ENCODE data around the gene ERC2.

ERC2 gene

GRCh38 chr3:55870594-55870993 is 597.7 kb downstream of the ERC2 start:
- no peaks in the 10 kb centered on the region for H3K36me3 ChIP-seq (ENCODE audit: control insufficient read depth, low read depth, low read length)

DNA sequence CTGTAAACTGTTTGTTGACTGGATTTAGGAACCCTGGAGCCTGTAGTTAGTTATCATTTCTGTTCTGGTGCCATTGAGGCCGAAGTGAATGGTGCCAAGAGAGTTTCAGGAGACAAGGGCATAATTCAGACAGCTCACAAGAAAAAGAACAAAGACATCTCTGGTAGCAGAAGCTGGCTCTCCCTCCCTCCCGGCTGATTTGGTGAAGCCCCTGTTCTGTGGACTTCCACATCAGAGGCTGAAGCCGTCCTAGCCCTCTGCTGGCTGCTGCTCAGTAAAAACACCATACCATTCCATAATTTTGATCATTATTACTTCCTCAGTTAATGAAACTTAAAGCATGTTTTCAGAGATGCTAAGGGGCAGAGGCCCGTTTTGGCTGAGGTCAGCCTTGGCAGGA is 599.9 kb downstream of the ERC2 start:
- Histone ChIP-seq H3K36me3 (ENCODE audit: control insufficient read depth, low read depth, low read length) (no peaks in the 10 kb centered on the region), H3K9ac (ENCODE audit: low read length) (no peak overlapping the region)

More at GRCh38 chr3:55870594-55870993, 597.7 kb downstream of the ERC2 start:
- Histone ChIP-seq H3K4me1 (ENCODE audit: control insufficient read depth, low read depth, low read length) (no peaks in the 10 kb centered on the region), H3K9ac (ENCODE audit: low read length) (no peak overlapping the region), H3K27ac (ENCODE audit: low read length) (no peak overlapping the region), H3K27me3 (ENCODE audit: control insufficient read depth, insufficient read depth, low read length) (no peaks in the 10 kb centered on the region), H3K4me3 (ENCODE audit: low read length) (no peak overlapping the region), H3K9me3 (ENCODE audit: control insufficient read depth, low read depth, low read length) (no peaks in the 10 kb centered on the region)

GRCh38 chr3:55863028-55863427 is 605.2 kb downstream of the ERC2 start:
- Histone ChIP-seq H3K9ac (ENCODE audit: low read length) (no peak overlapping the region), H3K36me3 (ENCODE audit: control insufficient read depth, low read depth, low read length) (no peaks in the 10 kb centered on the region), H3K4me1 (ENCODE audit: control insufficient read depth, low read depth, low read length) (peaks cover 12% of the 10 kb centered on the region), H3K27me3 (ENCODE audit: control insufficient read depth, insufficient read depth, low read length) (no peaks in the 10 kb centered on the region), H3K9me3 (ENCODE audit: control insufficient read depth, low read depth, low read length) (no peaks in the 10 kb centered on the region), H3K27ac (ENCODE audit: low read length) (no peak overlapping the region), H3K4me3 (ENCODE audit: low read length) (no peak overlapping the region)

More for the DNA sequence above, 599.9 kb downstream of the ERC2 start:
- Histone ChIP-seq H3K27ac (ENCODE audit: low read length) (no peak overlapping the region), H3K9me3 (ENCODE audit: control insufficient read depth, low read depth, low read length) (no peaks in the 10 kb centered on the region), H3K4me3 (ENCODE audit: low read length) (no peak overlapping the region), H3K27me3 (ENCODE audit: control insufficient read depth, insufficient read depth, low read length) (no peaks in the 10 kb centered on the region), H3K4me1 (ENCODE audit: control insufficient read depth, low read depth, low read length) (no peaks in the 10 kb centered on the region)

- H3K4me3 ChIP-seq (ENCODE audit: low read length), result no peak overlapping the region
- peaks cover 12% of the 10 kb centered on the region for H3K4me1 ChIP-seq (ENCODE audit: control insufficient read depth, low read depth, low read length)
- no peak overlapping the region for H3K27ac ChIP-seq (ENCODE audit: low read length)
- no peaks in the 10 kb centered on the region for H3K9me3 ChIP-seq (ENCODE audit: control insufficient read depth, low read depth, low read length)
- no peaks in the 10 kb centered on the region for H3K36me3 ChIP-seq (ENCODE audit: control insufficient read depth, low read depth, low read length)
- H3K27me3 ChIP-seq (ENCODE audit: control insufficient read depth, insufficient read depth, low read length), result no peaks in the 10 kb centered on the region
- H3K9ac ChIP-seq (ENCODE audit: low read length), result no peak overlapping the region
Measured at GRCh38 chr3:55860049-55860721, 608.1 kb downstream of the ERC2 start.

DNA sequence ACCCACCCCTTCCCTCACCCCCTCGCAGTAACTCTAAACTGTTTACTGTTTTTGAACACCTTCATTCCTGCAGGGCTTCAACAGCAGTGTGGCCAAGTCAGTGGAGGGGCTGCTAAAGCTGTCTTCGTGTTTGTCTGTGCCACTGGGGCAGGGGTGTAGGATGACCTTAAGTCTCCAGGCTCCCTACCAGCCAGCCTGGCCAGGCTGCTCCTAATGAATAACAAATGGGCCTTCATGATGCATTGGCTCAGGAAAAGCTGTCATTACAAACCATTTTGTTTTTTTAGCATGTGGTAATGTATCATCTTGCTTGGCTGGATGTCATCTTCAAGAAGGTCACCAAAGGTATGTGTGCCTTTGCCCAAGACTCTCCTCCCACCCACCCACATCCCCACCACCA is 609.0 kb downstream of the ERC2 start:
- Histone ChIP-seq H3K27me3 (ENCODE audit: control insufficient read depth, insufficient read depth, low read length) (no peaks in the 10 kb centered on the region), H3K36me3 (ENCODE audit: control insufficient read depth, low read depth, low read length) (no peaks in the 10 kb centered on the region), H3K9me3 (ENCODE audit: control insufficient read depth, low read depth, low read length) (no peaks in the 10 kb centered on the region), H3K4me3 (ENCODE audit: low read length) (no peak overlapping the region), H3K4me1 (ENCODE audit: control insufficient read depth, low read depth, low read length) (peaks cover 16% of the 10 kb centered on the region), H3K9ac (ENCODE audit: low read length) (no peak overlapping the region), H3K27ac (ENCODE audit: low read length) (no peak overlapping the region)

GRCh38 chr3:55858727-55859126 is 609.5 kb downstream of the ERC2 start:
- Histone ChIP-seq H3K9me3 (ENCODE audit: control insufficient read depth, low read depth, low read length) (no peaks in the 10 kb centered on the region), H3K36me3 (ENCODE audit: control insufficient read depth, low read depth, low read length) (no peaks in the 10 kb centered on the region), H3K9ac (ENCODE audit: low read length) (no peak overlapping the region), H3K27ac (ENCODE audit: low read length) (no peak overlapping the region), H3K27me3 (ENCODE audit: control insufficient read depth, insufficient read depth, low read length) (no peaks in the 10 kb centered on the region), H3K4me1 (ENCODE audit: control insufficient read depth, low read depth, low read length) (peaks cover 19% of the 10 kb centered on the region), H3K4me3 (ENCODE audit: low read length) (no peak overlapping the region)

GRCh38 chr3:55858302-55858701 is 610.0 kb downstream of the ERC2 start:
- no peaks in the 10 kb centered on the region for H3K36me3 ChIP-seq (ENCODE audit: control insufficient read depth, low read depth, low read length)
- no peak overlapping the region for H3K4me3 ChIP-seq (ENCODE audit: low read length)
- no peaks in the 10 kb centered on the region for H3K27me3 ChIP-seq (ENCODE audit: control insufficient read depth, insufficient read depth, low read length)
- no peak overlapping the region for H3K27ac ChIP-seq (ENCODE audit: low read length)
- no peaks in the 10 kb centered on the region for H3K9me3 ChIP-seq (ENCODE audit: control insufficient read depth, low read depth, low read length)
- H3K4me1 ChIP-seq (ENCODE audit: control insufficient read depth, low read depth, low read length), result peaks cover 19% of the 10 kb centered on the region
- H3K9ac ChIP-seq (ENCODE audit: low read length), result no peak overlapping the region

GRCh38 chr3:55857633-55858032 is 610.6 kb downstream of the ERC2 start:
- peaks cover 19% of the 10 kb centered on the region for H3K4me1 ChIP-seq (ENCODE audit: control insufficient read depth, low read depth, low read length)
- no peak overlapping the region for H3K27ac ChIP-seq (ENCODE audit: low read length)
- H3K4me3 ChIP-seq (ENCODE audit: low read length), result no peak overlapping the region
- no peaks in the 10 kb centered on the region for H3K36me3 ChIP-seq (ENCODE audit: control insufficient read depth, low read depth, low read length)
- no peaks in the 10 kb centered on the region for H3K9me3 ChIP-seq (ENCODE audit: control insufficient read depth, low read depth, low read length)
- no peaks in the 10 kb centered on the region for H3K27me3 ChIP-seq (ENCODE audit: control insufficient read depth, insufficient read depth, low read length)
- H3K9ac ChIP-seq (ENCODE audit: low read length), result no peak overlapping the region

DNA sequence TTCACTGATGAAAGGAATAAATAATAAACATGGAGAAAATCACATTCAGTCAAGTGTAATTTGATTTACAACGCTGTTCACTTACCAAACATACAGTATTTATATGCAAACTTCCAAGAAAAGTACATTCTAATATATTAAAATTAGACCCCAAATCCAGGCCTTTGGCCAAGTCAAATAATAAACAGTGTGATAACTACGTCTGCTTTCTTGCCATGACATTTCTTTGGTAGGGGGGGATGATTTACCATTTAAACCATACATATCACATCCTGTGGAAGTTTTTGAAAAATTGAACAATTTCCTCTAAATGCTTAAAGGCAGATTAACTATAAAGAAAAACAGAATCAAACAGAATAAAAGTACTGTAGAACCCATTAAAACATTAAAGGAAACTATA is 613.0 kb downstream of the ERC2 start:
- Histone ChIP-seq H3K4me3 (ENCODE audit: low read length) (no peak overlapping the region), H3K9ac (ENCODE audit: low read length) (no peak overlapping the region), H3K4me1 (ENCODE audit: control insufficient read depth, low read depth, low read length) (peaks cover 13% of the 10 kb centered on the region), H3K9me3 (ENCODE audit: control insufficient read depth, low read depth, low read length) (no peaks in the 10 kb centered on the region), H3K27me3 (ENCODE audit: control insufficient read depth, insufficient read depth, low read length) (no peaks in the 10 kb centered on the region), H3K27ac (ENCODE audit: low read length) (no peak overlapping the region), H3K36me3 (ENCODE audit: control insufficient read depth, low read depth, low read length) (no peaks in the 10 kb centered on the region)

DNA sequence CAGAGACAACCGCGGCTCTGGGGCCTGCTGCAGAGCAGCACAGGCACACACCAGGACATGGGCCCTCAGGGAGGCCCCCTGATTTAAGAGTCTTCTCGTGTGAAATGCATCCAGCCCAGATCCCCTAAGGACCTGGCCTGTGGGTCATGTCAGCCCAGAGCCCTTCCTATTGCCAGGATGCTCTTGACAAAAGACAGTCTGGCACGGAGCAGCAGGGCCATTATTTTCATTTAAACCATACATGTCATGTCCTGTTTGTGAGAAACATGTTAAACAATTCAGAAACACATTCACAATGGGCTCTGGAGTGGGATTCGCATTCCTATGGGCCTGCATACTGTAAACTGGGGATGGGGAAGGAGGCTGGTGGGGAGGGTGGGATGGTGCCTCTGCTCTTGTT is 613.8 kb downstream of the ERC2 start:
- Histone ChIP-seq H3K4me3 (ENCODE audit: low read length) (no peak overlapping the region), H3K27me3 (ENCODE audit: control insufficient read depth, insufficient read depth, low read length) (no peaks in the 10 kb centered on the region), H3K4me1 (ENCODE audit: control insufficient read depth, low read depth, low read length) (peaks cover 7% of the 10 kb centered on the region), H3K36me3 (ENCODE audit: control insufficient read depth, low read depth, low read length) (no peaks in the 10 kb centered on the region), H3K9me3 (ENCODE audit: control insufficient read depth, low read depth, low read length) (no peaks in the 10 kb centered on the region), H3K27ac (ENCODE audit: low read length) (no peak overlapping the region), H3K9ac (ENCODE audit: low read length) (no peak overlapping the region)

- Histone ChIP-seq H3K4me1 (ENCODE audit: control insufficient read depth, low read depth, low read length) (peaks cover 7% of the 10 kb centered on the region), H3K27me3 (ENCODE audit: control insufficient read depth, insufficient read depth, low read length) (no peaks in the 10 kb centered on the region), H3K4me3 (ENCODE audit: low read length) (no peak overlapping the region), H3K36me3 (ENCODE audit: control insufficient read depth, low read depth, low read length) (no peaks in the 10 kb centered on the region), H3K27ac (ENCODE audit: low read length) (no peak overlapping the region), H3K9ac (ENCODE audit: low read length) (no peak overlapping the region), H3K9me3 (ENCODE audit: control insufficient read depth, low read depth, low read length) (no peaks in the 10 kb centered on the region)
Measured at GRCh38 chr3:55852326-55852725, 615.9 kb downstream of the ERC2 start.

- Histone ChIP-seq H3K4me3 (ENCODE audit: low read length) (no peak overlapping the region), H3K27ac (ENCODE audit: low read length) (no peak overlapping the region), H3K4me1 (ENCODE audit: control insufficient read depth, low read depth, low read length) (no peaks in the 10 kb centered on the region), H3K9ac (ENCODE audit: low read length) (no peak overlapping the region), H3K36me3 (ENCODE audit: control insufficient read depth, low read depth, low read length) (no peaks in the 10 kb centered on the region), H3K9me3 (ENCODE audit: control insufficient read depth, low read depth, low read length) (peaks cover 4% of the 10 kb centered on the region), H3K27me3 (ENCODE audit: control insufficient read depth, insufficient read depth, low read length) (no peaks in the 10 kb centered on the region)
Measured at GRCh38 chr3:55842204-55842603, 626.1 kb downstream of the ERC2 start.

Data from iPS-18a (cell line).